ENCODE data around the gene ZNF451. TPM values are rescaled to one million over a fixed set of nuclear protein-coding genes. Genes with fewer than 3 reads are reported as not detected.

ZNF451 gene
- polyA plus RNA-seq, 1 donor from 2014 or later: 60.2 TPM

DNA sequence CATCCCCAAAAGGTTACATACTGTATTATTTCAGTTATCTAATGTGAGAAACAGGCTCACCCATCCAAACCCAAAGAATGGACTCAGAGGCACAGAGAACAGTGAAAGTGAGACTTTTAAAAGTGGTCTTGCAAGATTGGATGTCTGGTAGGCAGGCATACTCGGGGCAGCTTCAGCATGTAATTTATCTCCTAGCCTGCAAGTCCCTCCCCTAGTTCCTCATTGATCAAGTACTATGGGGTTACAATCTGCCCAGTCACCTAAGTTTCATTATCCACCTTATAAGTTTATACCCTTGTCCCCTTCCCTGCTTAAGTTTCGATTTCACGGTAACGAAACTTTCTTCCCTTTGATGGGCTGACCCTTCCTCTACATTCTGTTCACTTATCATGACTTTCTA is 20.8 kb upstream of the ZNF451 start:
- TF ChIP-seq EP300 (conservative IDR thresholded peaks at IDR 0.05; ENCODE audit: poor library complexity, severe bottlenecking): no peak
- TF ChIP-seq, protein P1, sequence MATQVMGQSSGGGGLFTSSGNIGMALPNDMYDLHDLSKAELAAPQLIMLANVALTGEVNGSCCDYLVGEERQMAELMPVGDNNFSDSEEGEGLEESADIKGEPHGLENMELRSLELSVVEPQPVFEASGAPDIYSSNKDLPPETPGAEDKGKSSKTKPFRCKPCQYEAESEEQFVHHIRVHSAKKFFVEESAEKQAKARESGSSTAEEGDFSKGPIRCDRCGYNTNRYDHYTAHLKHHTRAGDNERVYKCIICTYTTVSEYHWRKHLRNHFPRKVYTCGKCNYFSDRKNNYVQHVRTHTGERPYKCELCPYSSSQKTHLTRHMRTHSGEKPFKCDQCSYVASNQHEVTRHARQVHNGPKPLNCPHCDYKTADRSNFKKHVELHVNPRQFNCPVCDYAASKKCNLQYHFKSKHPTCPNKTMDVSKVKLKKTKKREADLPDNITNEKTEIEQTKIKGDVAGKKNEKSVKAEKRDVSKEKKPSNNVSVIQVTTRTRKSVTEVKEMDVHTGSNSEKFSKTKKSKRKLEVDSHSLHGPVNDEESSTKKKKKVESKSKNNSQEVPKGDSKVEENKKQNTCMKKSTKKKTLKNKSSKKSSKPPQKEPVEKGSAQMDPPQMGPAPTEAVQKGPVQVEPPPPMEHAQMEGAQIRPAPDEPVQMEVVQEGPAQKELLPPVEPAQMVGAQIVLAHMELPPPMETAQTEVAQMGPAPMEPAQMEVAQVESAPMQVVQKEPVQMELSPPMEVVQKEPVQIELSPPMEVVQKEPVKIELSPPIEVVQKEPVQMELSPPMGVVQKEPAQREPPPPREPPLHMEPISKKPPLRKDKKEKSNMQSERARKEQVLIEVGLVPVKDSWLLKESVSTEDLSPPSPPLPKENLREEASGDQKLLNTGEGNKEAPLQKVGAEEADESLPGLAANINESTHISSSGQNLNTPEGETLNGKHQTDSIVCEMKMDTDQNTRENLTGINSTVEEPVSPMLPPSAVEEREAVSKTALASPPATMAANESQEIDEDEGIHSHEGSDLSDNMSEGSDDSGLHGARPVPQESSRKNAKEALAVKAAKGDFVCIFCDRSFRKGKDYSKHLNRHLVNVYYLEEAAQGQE (IDR thresholded peaks at IDR 0.05; ENCODE audit: borderline replicate concordance): no peak
- no peak for TF ChIP-seq CTCF (IDR thresholded peaks at IDR 0.05; ENCODE audit: poor library complexity, severe bottlenecking)
- TF ChIP-seq MXI1 (conservative IDR thresholded peaks at IDR 0.05; ENCODE audit: poor library complexity, severe bottlenecking): no peak
- Histone ChIP-seq H3K9me2 (ENCODE audit: insufficient read depth, low read length) (no peaks in the 10 kb centered on the region), H3K4me2 (ENCODE audit: low read length) (no peak overlapping the region)

GRCh38 chr6:57069920-57070331 is 20.1 kb upstream of the ZNF451 start:
- Histone ChIP-seq H3K36me3 (ENCODE audit: insufficient read depth, low read length) (no peaks in the 10 kb centered on the region), H4K20me1 (ENCODE audit: insufficient read depth) (no peaks in the 10 kb centered on the region), H3K9me3 (ENCODE audit: low read length) (no peaks in the 10 kb centered on the region), H2AFZ (ENCODE audit: low read depth, low read length) (no peak overlapping the region), H3F3A (ENCODE audit: insufficient read depth, low read length, poor library complexity, severe bottlenecking) (no peaks in the 10 kb centered on the region), H3K27me3 (ENCODE audit: insufficient read depth, low read depth, low read length) (no peaks in the 10 kb centered on the region), H3K79me2 (replicated peaks; ENCODE audit: insufficient read depth, low read length) (no peaks in the 10 kb centered on the region), H3K4me2 (ENCODE audit: low read length) (no peak overlapping the region), H3K27ac (ENCODE audit: low read length) (no peak overlapping the region), H3K4me3 (ENCODE audit: low read length) (no peak overlapping the region), H3K9ac (ENCODE audit: low read length) (no peak overlapping the region), H3K9me2 (ENCODE audit: insufficient read depth, low read length) (no peaks in the 10 kb centered on the region)
- no peak for TF ChIP-seq MXI1 (conservative IDR thresholded peaks at IDR 0.05; ENCODE audit: poor library complexity, severe bottlenecking)
- TF ChIP-seq RAD21 (conservative IDR thresholded peaks at IDR 0.05): no peak
- no peak for TF ChIP-seq POLR2AphosphoS5 (IDR thresholded peaks at IDR 0.05)
- no peak for TF ChIP-seq CTCF (IDR thresholded peaks at IDR 0.05; ENCODE audit: poor library complexity, severe bottlenecking)
- TF ChIP-seq, protein P1 (IDR thresholded peaks at IDR 0.05; ENCODE audit: borderline replicate concordance): no peak
- TF ChIP-seq SMC3 (conservative IDR thresholded peaks at IDR 0.05; ENCODE audit: poor library complexity): no peak
- no peak for TF ChIP-seq EP300 (conservative IDR thresholded peaks at IDR 0.05; ENCODE audit: poor library complexity, severe bottlenecking)
- TF ChIP-seq EZH2 (IDR thresholded peaks at IDR 0.05; ENCODE audit: borderline replicate concordance, insufficient read depth, low read length, poor library complexity, severe bottlenecking): no peak
- TF ChIP-seq TAF1 (IDR thresholded peaks at IDR 0.05; ENCODE audit: low read depth): no peak

More for the DNA sequence above, 20.8 kb upstream of the ZNF451 start:
- H4K20me1 ChIP-seq (ENCODE audit: insufficient read depth): no peaks in the 10 kb centered on the region
- no peaks in the 10 kb centered on the region for H3F3A ChIP-seq (ENCODE audit: insufficient read depth, low read length, poor library complexity, severe bottlenecking)
- H3K27me3 ChIP-seq (ENCODE audit: insufficient read depth, low read depth, low read length): no peaks in the 10 kb centered on the region
- H3K4me3 ChIP-seq (ENCODE audit: low read length): no peak overlapping the region
- H3K36me3 ChIP-seq (ENCODE audit: insufficient read depth, low read length): no peaks in the 10 kb centered on the region
- no peaks in the 10 kb centered on the region for H3K9me3 ChIP-seq (ENCODE audit: low read length)
- no peak overlapping the region for H2AFZ ChIP-seq (ENCODE audit: low read depth, low read length)
- H3K27ac ChIP-seq (ENCODE audit: low read length): no peak overlapping the region
- no peaks in the 10 kb centered on the region for H3K79me2 ChIP-seq (replicated peaks; ENCODE audit: insufficient read depth, low read length)
- H3K9ac ChIP-seq (ENCODE audit: low read length): no peak overlapping the region

Data from neural cell (in vitro differentiated cells).